Measurements from ENCODE around the gene NUDT16L1.

- TF ChIP-seq CTCF (conservative IDR thresholded peaks at IDR 0.05 in 1 of 2, IDR thresholded peaks at IDR 0.05 in 1 of 2; ENCODE audit: low read depth in 1 of 2, low read length in 2 of 2) = no peak
- TF ChIP-seq EZH2 (IDR thresholded peaks at IDR 0.05; ENCODE audit: low read length, missing control alignments) = no peak
These were observed 29.4 kb upstream of the NUDT16L1 start for GRCh38 chr16:4663777-4664465.

Measured in fibroblast of lung (primary cell).